Gastrocnemius medialis (tissue), 4 donors: ENCODE data around the gene ZNF280D.

Experiments
- CTCF ChIP-seq, 5 experiments: fragments of 450-650 bp in 3 of 5; fragments of 200-600 bp in 2 of 5; sonication (generic) in 2 of 5; IDR thresholded peaks in 4 of 5; conservative IDR thresholded peaks in 1 of 5; 1 replicate in 4 of 5; 2 replicates in 1 of 5; pipeline ENCODE4 v1.5.1; 2016 to 2019; ENCODE audit warnings: antibody characterized with exemption in 5 of 5, mild to moderate bottlenecking in 3 of 5, moderate library complexity in 3 of 5
- POLR2A ChIP-seq, 2 donors: fragments of 450-650 bp; IDR thresholded peaks; one replicate each; pipeline ENCODE4 v1.6.1; 2017; ENCODE audit warnings: antibody characterized with exemption in 2 of 2, mild to moderate bottlenecking in 2 of 2, moderate library complexity in 2 of 2

DNA sequence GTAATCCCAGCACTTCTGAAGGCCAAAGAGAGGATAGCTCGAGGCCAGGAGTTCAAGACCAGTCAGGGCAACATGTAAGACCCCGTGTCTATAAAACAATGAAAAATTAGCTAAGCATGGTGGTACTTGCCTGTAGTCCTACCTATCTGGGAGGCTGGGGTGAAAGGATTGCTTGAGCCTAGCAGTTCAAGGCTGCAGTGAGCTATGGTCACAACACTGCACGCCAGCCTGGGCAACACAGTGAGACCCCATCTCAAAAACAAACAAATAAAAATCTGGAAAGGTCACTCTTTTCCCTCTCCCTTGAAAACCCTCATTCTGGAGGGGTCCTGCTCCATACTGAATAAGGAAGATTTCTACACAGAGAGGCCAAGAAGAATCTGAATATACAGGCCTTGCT is 43.5 kb upstream of the ZNF280D start:
- no peak for TF ChIP-seq CTCF (IDR thresholded peaks at IDR 0.05 in 4 of 5, conservative IDR thresholded peaks at IDR 0.05 in 1 of 5)
- TF ChIP-seq POLR2A (IDR thresholded peaks at IDR 0.05), result no peak
